Thyroid gland (tissue), 4 donors: ENCODE data around the gene NF1.

Experiments used
- CTCF ChIP-seq, 6 experiments: fragments of 200-600 bp in 3 of 6; fragments of 450-650 bp in 3 of 6; sonication (generic) in 3 of 6; IDR thresholded peaks; one replicate each; pipeline ENCODE4 v1.5.1; 2016 to 2019; ENCODE audit warnings: antibody characterized with exemption in 6 of 6, mild to moderate bottlenecking in 2 of 6, inconsistent platforms in 1 of 6, moderate library complexity in 1 of 6
- POLR2A ChIP-seq, 2 donors: fragments of 450-650 bp; IDR thresholded peaks; one replicate each; pipeline ENCODE4 v1.6.1; 2017; ENCODE audit warnings: antibody characterized with exemption in 2 of 2, mild to moderate bottlenecking in 2 of 2, moderate library complexity in 1 of 2

GRCh38 chr17:31113939-31114338 is 19.2 kb downstream of the NF1 start:
- TF ChIP-seq POLR2A (IDR thresholded peaks at IDR 0.05) (no peak), CTCF (IDR thresholded peaks at IDR 0.05) (no peak)
